GM12878 (cell line): ENCODE data around the gene RARB. TPM values are rescaled to one million over a fixed set of nuclear protein-coding genes. Genes with fewer than 3 reads are reported as not detected.

Experiments
- ATAC-seq: fragments of 200-7000 bp; cut with Tn5 transposase; 3 replicates; pipeline ENCODE4 v1.9.1; 2020; ENCODE audit warnings: mild to moderate bottlenecking, moderate library complexity
- BruUV-seq: library from RNA; stranded (reverse); fragments of 400-500 nt; replicated peaks from 2 replicates; lab custom pipeline; 2021; lab: Mats Ljungman, UMichigan
- CTCF ChIA-PET: fragments of 300-600 bp; sonication (Branson Sonifier 250); formaldehyde crosslinking; extraction: SDS; loops from one replicate; lab custom pipeline; 2021; ENCODE audit warnings: inconsistent platforms; lab: Yijun Ruan, JAX
- POLR2A ChIA-PET: fragments of 350-600 bp; formaldehyde crosslinking; extraction: SDS; loops from one replicate; lab custom pipeline; 2021; ENCODE audit warnings: inconsistent platforms; lab: Charles Lee
- RAD21 ChIA-PET: fragments of 300-600 bp; sonication (Branson Sonifier 250); formaldehyde crosslinking; loops from one replicate; lab custom pipeline; 2023; ENCODE audit warnings: antibody characterized with exemption; ENCODE audit not compliant: unreplicated experiment; lab: Charles Lee
- SMC1A ChIA-PET: fragments of 300-600 bp; sonication (Branson Sonifier 250); formaldehyde crosslinking; loops from one replicate; lab custom pipeline; 2023; ENCODE audit not compliant: unreplicated experiment, uncharacterized antibody; lab: Charles Lee
- DNase-seq: peaks from one replicate; pipeline ENCODE4 v3.0.0-alpha.2; 2011; ENCODE audit warnings: low read depth, low spot score
- FAIRE-seq: peaks from 3 replicates; lab custom pipeline; 2011; peaks lifted over from hg19 to GRCh38; lab: Jason Lieb, UNC
- H2AFZ ChIP-seq: 2 replicates; pipeline ENCODE4 v1.6.0; 2011; ENCODE audit warnings: low read depth, low read length, control low read depth; ENCODE audit not compliant: control insufficient read depth
- H3K27ac ChIP-seq: 2 replicates; pipeline ENCODE4 v1.5.1; 2011; ENCODE audit warnings: control low read depth; ENCODE audit not compliant: control insufficient read depth, insufficient read depth
- H3K27me3 ChIP-seq, 2 experiments: replicated peaks in 1 of 2; 2 replicates each; pipeline versions ENCODE4 v1.6.0 to v1.6.1; 2011; ENCODE audit warnings: low read length in 1 of 2; ENCODE audit not compliant: control insufficient read depth in 2 of 2, insufficient read depth in 2 of 2
- H3K36me3 ChIP-seq, 2 experiments: 2 replicates each; pipeline ENCODE4 v1.5.1; 2011; ENCODE audit warnings: low read length in 1 of 2; ENCODE audit not compliant: control insufficient read depth in 2 of 2, insufficient read depth in 2 of 2
- H3K4me1 ChIP-seq: 2 replicates; pipeline ENCODE4 v1.6.1; 2011; ENCODE audit warnings: mild to moderate bottlenecking, low read length, moderate library complexity, mixed read lengths; ENCODE audit not compliant: control insufficient read depth, insufficient read depth
- H3K4me2 ChIP-seq: 2 replicates; pipeline ENCODE4 v1.6.0; 2011; ENCODE audit warnings: control low read depth; ENCODE audit not compliant: control insufficient read depth, insufficient read depth
- H3K4me3 ChIP-seq: fragments of 200-600 bp; sonication (generic); 2 replicates; pipeline ENCODE4 v1.5.1; 2016
- H3K79me2 ChIP-seq: 2 replicates; pipeline ENCODE4 v1.6.0; 2011; ENCODE audit warnings: low read length; ENCODE audit not compliant: control insufficient read depth, insufficient read depth
- H3K9ac ChIP-seq: 2 replicates; pipeline ENCODE4 v1.8.0; 2011; ENCODE audit warnings: low read length, control low read depth, mixed read lengths; ENCODE audit not compliant: control insufficient read depth, insufficient read depth
- H3K9me3 ChIP-seq: replicated peaks from 3 replicates; pipeline ENCODE4 v1.5.1; 2011; ENCODE audit warnings: mild to moderate bottlenecking, low read length; ENCODE audit not compliant: control insufficient read depth, insufficient read depth
- H4K20me1 ChIP-seq: 2 replicates; pipeline ENCODE4 v1.6.0; 2011; ENCODE audit not compliant: control insufficient read depth, insufficient read depth
- KLF5 ChIP-seq: fragments of 450-650 bp; IDR thresholded peaks from 2 replicates; pipeline ENCODE4 v1.6.1; 2014; ENCODE audit warnings: mild to moderate bottlenecking; ENCODE audit not compliant: partially characterized antibody
- MXI1 ChIP-seq: fragments of 150-350 bp; IDR thresholded peaks from 2 replicates; pipeline ENCODE4 v1.6.1; 2011; ENCODE audit warnings: low read depth, mild to moderate bottlenecking, inconsistent platforms, low read length, improper control_type of control experiment
- SMC3 ChIP-seq: IDR thresholded peaks from 2 replicates; pipeline ENCODE4 v1.6.1; 2011; ENCODE audit warnings: low read length, improper control_type of control experiment, borderline replicate concordance
- WGBS: methylation state at CpG from one replicate; pipeline ENCODE4 v1.1.6; 2016; ENCODE audit warnings: low lambda C conversion rate; ENCODE audit not compliant: insufficient replicate concordance, insufficient coverage; ENCODE audit errors: missing lambda C conversion rate; 5-methylcytosine and 5-hydroxymethylcytosine counted together
- in situ Hi-C: fragments of 300-500 bp; cut with MboI; formaldehyde crosslinking; loops from 9 replicates; pipeline ENCODE4 v1.14.3; 2018; ENCODE audit warnings: mixed read lengths
- intact Hi-C: fragments of 100-400 bp; cut with micrococcal nuclease; formaldehyde crosslinking; loops from one replicate; pipeline ENCODE4 v1.14.2; 2022; ENCODE audit not compliant: unreplicated experiment
- polyA plus RNA-seq, 11 experiments: library from polyadenylated mRNA; depleted of rRNA in 4 of 11; unstranded in 6 of 11; stranded (reverse) in 5 of 11; fragments of >200 nt; fragmentation: Nextera tagmentation in 4 of 11; fragmentation: Illumina TruSeq in 1 of 11; extraction: Ambion mirVana in 4 of 11; extraction: Trizol in 1 of 11; gene quantifications; 1 replicate in 1 of 11; 2 replicates in 10 of 11; pipeline versions ENCODE4 v1.2.1 to v1.2.3, GENCODE V29; 2011 to 2016; ENCODE audit warnings: inconsistent platforms in 2 of 11, missing spikeins in 2 of 11, low read depth in 1 of 11
- total RNA-seq, 4 experiments: library from RNA; depleted of rRNA in 3 of 4; stranded (reverse); fragments of >200 nt in 3 of 4; fragmentation: Illumina TruSeq in 1 of 4; extraction: Trizol in 1 of 4; gene quantifications; 2 replicates each; pipeline versions ENCODE4 v1.2.1 to v1.2.3, GENCODE V29; 2013 to 2021
- TF ChIP-seq, protein P1 (sequence below): fragments of 450-650 bp; IDR thresholded peaks from 2 replicates; pipeline ENCODE4 v1.6.1; 2016; ENCODE audit warnings: mild to moderate bottlenecking, moderate library complexity, borderline replicate concordance

RARB gene
- total and polyA plus RNA-seq, 10 of the 15 experiments (the other 5 are each of a cell fraction or from before 2014, with no cell fraction given), result 0.05 to 0.06 TPM; not detected in 8

DNA sequence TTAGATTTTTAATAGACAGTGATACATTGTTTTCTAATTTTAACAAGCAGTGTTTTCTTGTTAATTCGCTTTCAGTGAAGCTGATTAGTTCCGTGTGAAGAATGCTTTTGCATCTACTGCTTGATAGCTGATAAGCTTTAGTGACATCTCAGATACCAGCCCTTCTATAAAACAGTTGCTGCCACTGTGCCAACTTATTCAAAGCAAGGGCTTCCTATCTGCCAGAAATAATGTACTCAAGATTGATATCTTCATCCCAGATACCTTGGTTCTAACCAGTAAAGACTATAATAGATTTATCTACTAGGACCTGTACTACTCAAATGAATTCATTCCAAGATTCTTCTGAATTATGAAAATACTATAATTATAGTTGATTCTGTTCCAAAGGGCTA lies 30.4 kb downstream of the RARB start:
- SMC1A ChIA-PET, result no interaction called here
- POLR2A ChIA-PET, result no interaction called here
- no peaks in the 10 kb centered on the region for H4K20me1 ChIP-seq
- H3K4me3 ChIP-seq, result no peak overlapping the region
- H3K4me2 ChIP-seq, result no peak overlapping the region
- H3K79me2 ChIP-seq, result no peaks in the 10 kb centered on the region
- no peaks in the 10 kb centered on the region; a peak in 1 of 4 replicates for H3K27me3 ChIP-seq
- CTCF ChIA-PET, result no interaction called here
- H3K36me3 ChIP-seq, result no peaks in the 10 kb centered on the region
- TF ChIP-seq, protein P1, sequence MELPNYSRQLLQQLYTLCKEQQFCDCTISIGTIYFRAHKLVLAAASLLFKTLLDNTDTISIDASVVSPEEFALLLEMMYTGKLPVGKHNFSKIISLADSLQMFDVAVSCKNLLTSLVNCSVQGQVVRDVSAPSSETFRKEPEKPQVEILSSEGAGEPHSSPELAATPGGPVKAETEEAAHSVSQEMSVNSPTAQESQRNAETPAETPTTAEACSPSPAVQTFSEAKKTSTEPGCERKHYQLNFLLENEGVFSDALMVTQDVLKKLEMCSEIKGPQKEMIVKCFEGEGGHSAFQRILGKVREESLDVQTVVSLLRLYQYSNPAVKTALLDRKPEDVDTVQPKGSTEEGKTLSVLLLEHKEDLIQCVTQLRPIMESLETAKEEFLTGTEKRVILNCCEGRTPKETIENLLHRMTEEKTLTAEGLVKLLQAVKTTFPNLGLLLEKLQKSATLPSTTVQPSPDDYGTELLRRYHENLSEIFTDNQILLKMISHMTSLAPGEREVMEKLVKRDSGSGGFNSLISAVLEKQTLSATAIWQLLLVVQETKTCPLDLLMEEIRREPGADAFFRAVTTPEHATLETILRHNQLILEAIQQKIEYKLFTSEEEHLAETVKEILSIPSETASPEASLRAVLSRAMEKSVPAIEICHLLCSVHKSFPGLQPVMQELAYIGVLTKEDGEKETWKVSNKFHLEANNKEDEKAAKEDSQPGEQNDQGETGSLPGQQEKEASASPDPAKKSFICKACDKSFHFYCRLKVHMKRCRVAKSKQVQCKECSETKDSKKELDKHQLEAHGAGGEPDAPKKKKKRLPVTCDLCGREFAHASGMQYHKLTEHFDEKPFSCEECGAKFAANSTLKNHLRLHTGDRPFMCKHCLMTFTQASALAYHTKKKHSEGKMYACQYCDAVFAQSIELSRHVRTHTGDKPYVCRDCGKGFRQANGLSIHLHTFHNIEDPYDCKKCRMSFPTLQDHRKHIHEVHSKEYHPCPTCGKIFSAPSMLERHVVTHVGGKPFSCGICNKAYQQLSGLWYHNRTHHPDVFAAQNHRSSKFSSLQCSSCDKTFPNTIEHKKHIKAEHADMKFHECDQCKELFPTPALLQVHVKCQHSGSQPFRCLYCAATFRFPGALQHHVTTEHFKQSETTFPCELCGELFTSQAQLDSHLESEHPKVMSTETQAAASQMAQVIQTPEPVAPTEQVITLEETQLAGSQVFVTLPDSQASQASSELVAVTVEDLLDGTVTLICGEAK, result no peak
- TF ChIP-seq KLF5, result no peak
- no peak for TF ChIP-seq SMC3
- no peak for TF ChIP-seq MXI1
- intact Hi-C loops, result no loop called here
- no peak overlapping the region for H3K27ac ChIP-seq
- in situ Hi-C loops, result no loop called here
- no peak for DNase-seq
- no peak overlapping the region for H3K9ac ChIP-seq
- 60% methylated on average over 2 of the region's 2 CpGs for WGBS
- no TSS peak for BruUV-seq
- RAD21 ChIA-PET, result no interaction called here
- no peak for FAIRE-seq
- peaks cover 4% of the 10 kb centered on the region; the same call in 1 of the 2 replicates for H3K4me1 ChIP-seq
- no peaks in the 10 kb centered on the region for H3K9me3 ChIP-seq
- no peak for ATAC-seq
- no peak overlapping the region for H2AFZ ChIP-seq
